Thyroid gland (tissue), 4 donors: ENCODE results near the gene TMEM183A. TPM values are rescaled to one million over a fixed set of nuclear protein-coding genes. Genes with fewer than 3 reads are reported as not detected.

Experiments used
- DNase-seq, 2 donors: peaks; one replicate each; pipeline ENCODE4 v3.0.0-alpha.2; 2019
- H3K27ac ChIP-seq, 3 donors: fragments of 200-600 bp; sonication (generic); 1 replicate in 2 of 3; 2 replicates in 1 of 3; pipeline ENCODE4 v1.5.1; 2016 to 2019; ENCODE audit warnings: mild to moderate bottlenecking in 1 of 3, moderate library complexity in 1 of 3
- H3K27me3 ChIP-seq: fragments of 200-600 bp; sonication (generic); one replicate; pipeline ENCODE4 v1.5.1; 2019
- H3K36me3 ChIP-seq, 2 donors: fragments of 200-600 bp; sonication (generic); one replicate each; pipeline ENCODE4 v1.5.1; 2016 to 2019
- H3K4me1 ChIP-seq, 2 donors: fragments of 200-600 bp; sonication (generic); one replicate each; pipeline ENCODE4 v1.5.1; 2017 to 2019
- H3K4me3 ChIP-seq, 3 donors: fragments of 200-600 bp; sonication (generic); replicated peaks in 1 of 3; 1 replicate in 2 of 3; 2 replicates in 1 of 3; pipeline ENCODE4 v1.5.1; 2016; ENCODE audit warnings: mild to moderate bottlenecking in 1 of 3
- H3K9me3 ChIP-seq: fragments of 200-600 bp; sonication (generic); one replicate; pipeline ENCODE4 v1.5.1; 2017
- POLR2A ChIP-seq, 2 donors: fragments of 450-650 bp; IDR thresholded peaks; one replicate each; pipeline ENCODE4 v1.6.1; 2017; ENCODE audit warnings: antibody characterized with exemption in 2 of 2, mild to moderate bottlenecking in 2 of 2, moderate library complexity in 1 of 2
- WGBS, 2 donors: methylation state at CpG; one replicate each; pipeline ENCODE4 v1.1.5; 2017; 5-methylcytosine and 5-hydroxymethylcytosine counted together
- intact Hi-C: fragments of 100-400 bp; cut with DNase I; formaldehyde crosslinking; loops from one replicate; pipeline ENCODE4 v1.15.1; 2023
- total RNA-seq, 4 donors: library from RNA; depleted of rRNA; stranded (reverse); fragments of >200 nt; gene quantifications; one replicate each; pipeline ENCODE4 v1.2.3, GENCODE V29; 2016
- TF ChIP-seq, protein P1 (sequence below), 6 experiments: fragments of 200-600 bp in 3 of 6; fragments of 450-650 bp in 3 of 6; sonication (generic) in 3 of 6; IDR thresholded peaks; one replicate each; pipeline ENCODE4 v1.5.1; 2016 to 2019; ENCODE audit warnings: antibody characterized with exemption in 6 of 6, mild to moderate bottlenecking in 2 of 6, inconsistent platforms in 1 of 6, moderate library complexity in 1 of 6

TMEM183A gene
- total RNA-seq, 4 donors from 2014 or later, result 71.0 to 93.9 (median 84.2) TPM

DNA sequence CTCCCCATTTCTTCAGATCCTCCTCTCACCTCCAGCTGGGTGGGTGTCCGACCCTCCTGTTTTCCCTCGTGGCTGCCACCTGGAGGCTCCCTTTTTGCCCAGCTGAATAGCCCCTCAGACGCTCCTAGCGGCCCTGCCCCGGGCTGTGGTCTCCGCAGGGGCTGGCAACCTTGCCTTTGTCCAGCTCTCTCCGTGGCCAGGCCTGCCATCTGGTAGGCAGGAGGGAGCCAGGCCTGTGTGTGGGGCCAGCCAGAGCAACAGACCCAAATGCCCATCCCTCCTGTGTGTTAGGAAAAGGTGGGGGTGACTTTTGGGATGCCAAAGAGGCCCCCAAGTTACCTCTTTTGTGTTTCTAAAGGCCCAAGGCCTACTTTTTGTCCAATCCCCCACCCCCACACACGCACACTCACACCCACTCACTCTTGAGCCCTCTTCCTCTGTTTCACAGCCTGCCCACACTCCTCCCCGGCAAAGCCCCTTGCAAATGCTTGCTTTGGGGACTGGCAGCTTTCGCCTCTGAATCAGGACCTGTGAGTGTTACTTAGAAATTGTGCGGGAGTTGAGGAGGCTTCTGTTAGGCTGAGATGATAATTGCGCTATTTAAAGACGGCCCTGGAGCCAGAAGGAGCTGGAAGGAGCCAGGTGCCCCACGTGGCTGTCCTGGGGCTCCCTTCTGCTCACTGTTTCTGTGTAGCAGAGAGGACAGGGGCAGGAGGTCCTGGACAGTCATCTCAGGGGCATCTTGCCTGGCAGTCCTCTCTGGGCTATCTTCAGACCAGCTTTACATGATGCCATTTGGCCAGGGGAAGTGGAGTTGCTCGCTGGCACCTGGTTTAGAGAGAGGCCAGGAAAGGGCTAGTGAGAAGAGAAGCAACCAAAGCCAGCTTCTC lies 28.2 kb downstream of the TMEM183A start:
- TF ChIP-seq, protein P1, sequence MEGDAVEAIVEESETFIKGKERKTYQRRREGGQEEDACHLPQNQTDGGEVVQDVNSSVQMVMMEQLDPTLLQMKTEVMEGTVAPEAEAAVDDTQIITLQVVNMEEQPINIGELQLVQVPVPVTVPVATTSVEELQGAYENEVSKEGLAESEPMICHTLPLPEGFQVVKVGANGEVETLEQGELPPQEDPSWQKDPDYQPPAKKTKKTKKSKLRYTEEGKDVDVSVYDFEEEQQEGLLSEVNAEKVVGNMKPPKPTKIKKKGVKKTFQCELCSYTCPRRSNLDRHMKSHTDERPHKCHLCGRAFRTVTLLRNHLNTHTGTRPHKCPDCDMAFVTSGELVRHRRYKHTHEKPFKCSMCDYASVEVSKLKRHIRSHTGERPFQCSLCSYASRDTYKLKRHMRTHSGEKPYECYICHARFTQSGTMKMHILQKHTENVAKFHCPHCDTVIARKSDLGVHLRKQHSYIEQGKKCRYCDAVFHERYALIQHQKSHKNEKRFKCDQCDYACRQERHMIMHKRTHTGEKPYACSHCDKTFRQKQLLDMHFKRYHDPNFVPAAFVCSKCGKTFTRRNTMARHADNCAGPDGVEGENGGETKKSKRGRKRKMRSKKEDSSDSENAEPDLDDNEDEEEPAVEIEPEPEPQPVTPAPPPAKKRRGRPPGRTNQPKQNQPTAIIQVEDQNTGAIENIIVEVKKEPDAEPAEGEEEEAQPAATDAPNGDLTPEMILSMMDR (IDR thresholded peaks at IDR 0.05), result no peak
- TF ChIP-seq POLR2A (IDR thresholded peaks at IDR 0.05), result no peak
- no peak overlapping the region for H3K27ac ChIP-seq
- no peaks in the 10 kb centered on the region for H3K27me3 ChIP-seq
- intact Hi-C loops, result no loop called here
- no peak for DNase-seq
- H3K36me3 ChIP-seq, result no peaks in the 10 kb centered on the region
- 80 to 83% methylated on average over 15 of the region's 15 CpGs for whole genome bisulfite sequencing, 2 donors
- no peak overlapping the region for H3K4me3 ChIP-seq
- no peaks in the 10 kb centered on the region for H3K9me3 ChIP-seq
- H3K4me1 ChIP-seq, result no peaks in the 10 kb centered on the region

DNA sequence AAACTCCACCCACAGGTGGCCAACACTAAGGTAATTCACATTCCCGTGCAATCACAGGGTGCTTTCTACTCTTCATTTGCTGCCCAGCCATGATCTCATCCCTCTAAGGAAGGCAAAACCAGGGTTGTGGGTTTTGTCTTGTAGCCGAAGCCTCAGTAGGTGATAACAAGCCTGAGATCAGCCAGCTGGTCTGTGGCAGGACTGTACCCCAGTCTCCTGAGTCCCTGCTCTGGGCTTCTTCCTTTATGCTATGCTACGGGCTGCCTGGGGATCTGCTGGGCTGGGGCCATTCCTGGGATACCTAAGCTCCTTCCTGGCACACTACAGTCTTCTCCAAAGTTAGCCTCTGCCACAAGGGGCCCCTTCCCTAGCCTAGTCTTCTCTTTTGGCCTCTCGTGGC lies 29.0 kb downstream of the TMEM183A start:
- Histone ChIP-seq H3K27ac (no peak overlapping the region), H3K4me1 (no peaks in the 10 kb centered on the region), H3K36me3 (no peaks in the 10 kb centered on the region), H3K27me3 (no peaks in the 10 kb centered on the region), H3K4me3 (no peak overlapping the region), H3K9me3 (no peaks in the 10 kb centered on the region)
- intact Hi-C loops, result no loop called here
- no peak for DNase-seq
- WGBS, 2 donors, result 70 to 71% methylated on average over 4 of the region's 4 CpGs
- no peak for TF ChIP-seq POLR2A (IDR thresholded peaks at IDR 0.05)
- TF ChIP-seq, protein P1 (IDR thresholded peaks at IDR 0.05), result no peak

DNA sequence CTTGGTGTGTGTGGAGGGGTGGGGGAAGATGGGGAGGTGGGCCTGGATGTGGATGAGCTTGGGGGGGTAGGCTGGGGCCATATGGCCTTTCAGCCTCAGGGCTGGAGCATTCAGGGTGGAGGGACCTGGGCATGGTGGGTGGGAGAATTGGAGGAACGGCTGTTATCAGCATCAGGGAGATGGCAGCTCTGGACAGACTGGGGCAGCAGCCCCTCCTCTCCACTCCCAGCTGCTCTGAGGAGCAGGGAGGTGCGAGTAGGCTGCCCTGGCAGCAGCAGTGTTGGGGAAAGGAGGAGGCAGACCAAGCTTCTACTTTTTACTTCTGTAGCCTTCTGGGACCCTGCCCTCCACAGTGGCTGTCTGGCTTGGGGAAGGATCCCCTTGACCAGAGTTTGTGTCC lies 29.4 kb downstream of the TMEM183A start:
- DNase-seq, result no peak
- Histone ChIP-seq H3K4me1 (no peaks in the 10 kb centered on the region), H3K27me3 (no peaks in the 10 kb centered on the region), H3K27ac (no peak overlapping the region), H3K36me3 (no peaks in the 10 kb centered on the region), H3K9me3 (no peaks in the 10 kb centered on the region), H3K4me3 (no peak overlapping the region)
- TF ChIP-seq POLR2A (IDR thresholded peaks at IDR 0.05), result no peak
- TF ChIP-seq, protein P1 (IDR thresholded peaks at IDR 0.05), result no peak
- intact Hi-C loops, result no loop called here
- WGBS, 2 donors, result 40 to 67% methylated on average over 2 of the region's 2 CpGs

DNA sequence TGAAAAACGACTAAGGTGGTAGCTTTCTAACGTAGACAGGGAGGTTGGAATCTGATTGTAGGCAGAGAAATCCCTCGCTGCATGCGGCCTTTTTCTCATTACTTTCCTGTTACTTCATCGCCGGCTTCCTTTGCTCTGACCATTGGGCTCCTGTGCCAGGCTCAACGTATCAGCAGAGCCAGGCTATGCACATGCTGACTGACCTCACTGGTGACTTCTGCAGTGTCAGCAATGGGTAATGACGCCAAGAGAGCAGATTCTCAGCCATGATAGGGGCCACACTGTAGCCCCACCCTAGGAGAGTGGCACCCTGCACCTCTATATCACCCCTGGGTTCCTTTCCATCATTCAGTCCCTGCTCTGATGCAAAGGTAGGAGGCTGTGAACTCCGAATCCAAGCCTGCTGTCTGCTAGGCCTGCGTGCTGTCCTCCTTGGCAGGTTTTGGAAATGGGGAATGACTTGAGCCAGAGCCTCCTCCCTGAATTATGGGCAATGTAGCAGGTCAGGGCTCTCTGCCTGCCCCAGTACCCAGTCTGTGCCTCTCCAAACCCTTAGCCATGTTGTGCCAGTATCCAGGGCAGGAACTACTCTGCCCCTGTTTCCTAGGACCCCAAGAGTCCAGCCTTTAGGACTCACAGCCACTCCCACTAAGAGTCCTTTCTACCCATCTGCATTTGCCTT lies 30.5 kb downstream of the TMEM183A start:
- no peaks in the 10 kb centered on the region for H3K4me1 ChIP-seq
- 79 to 89% methylated on average over 10 of the region's 10 CpGs for WGBS, 2 donors
- TF ChIP-seq POLR2A (IDR thresholded peaks at IDR 0.05), result no peak
- TF ChIP-seq, protein P1 (IDR thresholded peaks at IDR 0.05), result no peak
- H3K9me3 ChIP-seq, result no peaks in the 10 kb centered on the region
- intact Hi-C loops, result no loop called here
- H3K4me3 ChIP-seq, result no peak overlapping the region
- no peaks in the 10 kb centered on the region for H3K27me3 ChIP-seq
- H3K36me3 ChIP-seq, result no peaks in the 10 kb centered on the region
- no peak overlapping the region for H3K27ac ChIP-seq
- DNase-seq, result no peak

DNA sequence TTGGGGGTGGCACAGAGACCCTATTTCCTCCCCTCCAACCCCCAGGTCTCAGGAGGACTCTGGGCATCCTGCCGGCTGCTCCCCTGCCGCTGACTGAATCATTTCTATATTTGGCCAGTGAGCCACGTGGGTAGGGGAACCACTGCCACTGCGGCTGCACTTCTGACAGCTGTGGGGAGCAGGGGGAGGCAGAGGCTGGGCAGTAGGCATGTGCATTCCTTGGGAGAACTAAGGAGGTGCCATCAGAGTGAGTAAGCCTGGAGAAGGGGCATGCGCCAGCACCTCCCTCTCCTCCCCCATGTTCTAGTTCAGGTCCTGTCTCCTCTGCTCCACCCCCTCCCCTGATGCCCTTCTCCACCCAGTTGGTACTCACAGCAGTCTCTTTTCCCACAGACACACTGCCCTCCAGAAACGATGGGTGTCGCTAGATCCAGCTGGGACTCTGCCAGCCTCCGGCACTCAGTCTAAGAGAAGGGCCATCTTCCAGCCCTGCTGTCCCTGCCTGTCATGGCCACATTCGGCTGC lies 31.1 kb downstream of the TMEM183A start:
- H3K27ac ChIP-seq, result no peak overlapping the region
- H3K4me3 ChIP-seq, result no peak overlapping the region
- WGBS, 2 donors, result 61 to 80% methylated on average over 7 to 9 of the region's 9 CpGs

More for the DNA sequence above, 31.1 kb downstream of the TMEM183A start:
- Histone ChIP-seq H3K36me3 (no peaks in the 10 kb centered on the region), H3K4me1 (no peaks in the 10 kb centered on the region), H3K9me3 (no peaks in the 10 kb centered on the region), H3K27me3 (no peaks in the 10 kb centered on the region)
- no peak for DNase-seq
- intact Hi-C loops, result no loop called here
- TF ChIP-seq, protein P1 (IDR thresholded peaks at IDR 0.05), result no peak
- no peak for TF ChIP-seq POLR2A (IDR thresholded peaks at IDR 0.05)
